Measurements from ENCODE around the gene STPG1.

The STPG1 gene

DNA sequence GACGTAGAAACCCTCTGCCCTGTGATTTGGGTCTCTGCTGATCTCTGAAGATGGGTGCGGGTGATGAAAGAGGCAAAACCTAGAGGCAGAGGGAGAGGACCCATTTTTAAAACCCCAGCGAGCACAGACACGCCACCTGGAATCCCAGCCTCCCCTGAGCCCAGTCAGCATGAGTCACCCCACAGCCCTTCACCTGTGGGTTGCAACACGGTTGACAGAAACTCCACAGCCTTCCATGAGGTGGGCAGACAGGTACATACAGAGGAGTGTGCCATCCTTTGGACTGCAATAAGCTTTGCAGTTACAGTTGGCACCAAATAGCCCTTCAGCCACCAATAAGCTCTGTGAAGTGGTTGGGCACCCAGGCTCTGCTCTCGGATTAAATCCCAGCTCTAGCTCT, 96.5 kb downstream of the STPG1 start:
- no peak overlapping the region for H3K4me3 ChIP-seq (ENCODE audit: low read depth, low read length)
- TF ChIP-seq, protein P1, sequence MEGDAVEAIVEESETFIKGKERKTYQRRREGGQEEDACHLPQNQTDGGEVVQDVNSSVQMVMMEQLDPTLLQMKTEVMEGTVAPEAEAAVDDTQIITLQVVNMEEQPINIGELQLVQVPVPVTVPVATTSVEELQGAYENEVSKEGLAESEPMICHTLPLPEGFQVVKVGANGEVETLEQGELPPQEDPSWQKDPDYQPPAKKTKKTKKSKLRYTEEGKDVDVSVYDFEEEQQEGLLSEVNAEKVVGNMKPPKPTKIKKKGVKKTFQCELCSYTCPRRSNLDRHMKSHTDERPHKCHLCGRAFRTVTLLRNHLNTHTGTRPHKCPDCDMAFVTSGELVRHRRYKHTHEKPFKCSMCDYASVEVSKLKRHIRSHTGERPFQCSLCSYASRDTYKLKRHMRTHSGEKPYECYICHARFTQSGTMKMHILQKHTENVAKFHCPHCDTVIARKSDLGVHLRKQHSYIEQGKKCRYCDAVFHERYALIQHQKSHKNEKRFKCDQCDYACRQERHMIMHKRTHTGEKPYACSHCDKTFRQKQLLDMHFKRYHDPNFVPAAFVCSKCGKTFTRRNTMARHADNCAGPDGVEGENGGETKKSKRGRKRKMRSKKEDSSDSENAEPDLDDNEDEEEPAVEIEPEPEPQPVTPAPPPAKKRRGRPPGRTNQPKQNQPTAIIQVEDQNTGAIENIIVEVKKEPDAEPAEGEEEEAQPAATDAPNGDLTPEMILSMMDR (IDR thresholded peaks at IDR 0.05; ENCODE audit: low read depth, low read length): no peak

GRCh38 chr1:24316645-24317044, 96.9 kb downstream of the STPG1 start:
- TF ChIP-seq, protein P1 (IDR thresholded peaks at IDR 0.05; ENCODE audit: low read depth, low read length): no peak
- H3K4me3 ChIP-seq (ENCODE audit: low read depth, low read length): no peak overlapping the region

- no peak overlapping the region for H3K4me3 ChIP-seq (ENCODE audit: low read depth, low read length)
- TF ChIP-seq, protein P1 (IDR thresholded peaks at IDR 0.05; ENCODE audit: low read depth, low read length): no peak
Observed at GRCh38 chr1:24315391-24315790, 98.2 kb downstream of the STPG1 start.

GRCh38 chr1:24311741-24312140, 101.8 kb downstream of the STPG1 start:
- TF ChIP-seq, protein P1 (IDR thresholded peaks at IDR 0.05; ENCODE audit: low read depth, low read length): no peak
- H3K4me3 ChIP-seq (ENCODE audit: low read depth, low read length): no peak overlapping the region

DNA sequence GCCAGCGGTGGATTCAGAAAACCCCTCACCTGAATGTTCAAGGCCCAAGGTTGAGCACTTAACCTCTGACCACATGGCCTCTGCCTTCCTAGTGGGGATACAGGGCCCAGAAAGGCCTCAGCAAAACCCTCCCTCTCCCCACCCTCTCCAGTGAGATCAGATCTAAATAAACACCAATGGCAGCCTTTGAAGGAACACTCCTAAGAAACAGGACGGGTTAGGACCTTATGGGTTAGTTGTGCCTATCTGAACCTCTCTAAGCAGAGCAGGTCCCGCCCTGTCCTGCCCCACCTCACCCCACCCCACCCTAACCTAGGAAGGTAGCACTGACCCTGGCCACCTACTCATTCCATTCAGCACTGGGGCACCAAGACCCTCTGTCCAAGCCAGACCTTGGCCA, 102.3 kb downstream of the STPG1 start:
- H3K4me3 ChIP-seq (ENCODE audit: low read depth, low read length): no peak overlapping the region
- TF ChIP-seq, protein P1 (IDR thresholded peaks at IDR 0.05; ENCODE audit: low read depth, low read length): no peak

GRCh38 chr1:24309762-24310485, 103.7 kb downstream of the STPG1 start:
- TF ChIP-seq, protein P1 (IDR thresholded peaks at IDR 0.05; ENCODE audit: low read depth, low read length): no peak
- H3K4me3 ChIP-seq (ENCODE audit: low read depth, low read length): no peak overlapping the region

GRCh38 chr1:24308365-24309015, 105.1 kb downstream of the STPG1 start:
- no peak overlapping the region for H3K4me3 ChIP-seq (ENCODE audit: low read depth, low read length)
- TF ChIP-seq, protein P1 (IDR thresholded peaks at IDR 0.05; ENCODE audit: low read depth, low read length): 0 out of 2 replicates have a peak, but pooled peaks have one; percentile 18

Data from WI38 (cell line).